ENCODE data around the gene HRH1. TPM values are rescaled to one million over a fixed set of nuclear protein-coding genes. Genes with fewer than 3 reads are reported as not detected.

The HRH1 gene
- total and polyA plus RNA-seq, 12 donors: 0.24 to 6.5 (median 2.2) TPM

- TF ChIP-seq POLR2A (IDR thresholded peaks at IDR 0.05): no peak
- TF ChIP-seq, protein P1, sequence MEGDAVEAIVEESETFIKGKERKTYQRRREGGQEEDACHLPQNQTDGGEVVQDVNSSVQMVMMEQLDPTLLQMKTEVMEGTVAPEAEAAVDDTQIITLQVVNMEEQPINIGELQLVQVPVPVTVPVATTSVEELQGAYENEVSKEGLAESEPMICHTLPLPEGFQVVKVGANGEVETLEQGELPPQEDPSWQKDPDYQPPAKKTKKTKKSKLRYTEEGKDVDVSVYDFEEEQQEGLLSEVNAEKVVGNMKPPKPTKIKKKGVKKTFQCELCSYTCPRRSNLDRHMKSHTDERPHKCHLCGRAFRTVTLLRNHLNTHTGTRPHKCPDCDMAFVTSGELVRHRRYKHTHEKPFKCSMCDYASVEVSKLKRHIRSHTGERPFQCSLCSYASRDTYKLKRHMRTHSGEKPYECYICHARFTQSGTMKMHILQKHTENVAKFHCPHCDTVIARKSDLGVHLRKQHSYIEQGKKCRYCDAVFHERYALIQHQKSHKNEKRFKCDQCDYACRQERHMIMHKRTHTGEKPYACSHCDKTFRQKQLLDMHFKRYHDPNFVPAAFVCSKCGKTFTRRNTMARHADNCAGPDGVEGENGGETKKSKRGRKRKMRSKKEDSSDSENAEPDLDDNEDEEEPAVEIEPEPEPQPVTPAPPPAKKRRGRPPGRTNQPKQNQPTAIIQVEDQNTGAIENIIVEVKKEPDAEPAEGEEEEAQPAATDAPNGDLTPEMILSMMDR (IDR thresholded peaks at IDR 0.05): no peak
- peak in 4 of 7 donors; percentile 16 to 61 (median 30) for DNase-seq
- Histone ChIP-seq H3K9me3 (replicated peaks in 1 of 3) (no peaks in the 10 kb centered on the region), H3K36me3 (replicated peaks in 1 of 2) (peaks cover 0 to 15% of the 10 kb centered on the region in 2 donors), H3K4me3 (no peak overlapping the region), H3K27ac (peak overlapping the region in 4 of 5 donors; percentile 28 to 64 (median 43)), H3K27me3 (no peaks in the 10 kb centered on the region), H3K4me1 (replicated peaks in 1 of 2) (peaks cover 7 to 30% of the 10 kb centered on the region in 2 donors)
- 62 to 73% (median 64%) methylated on average over 5 of the region's 5 CpGs for WGBS, 4 donors
- intact Hi-C loops (cut with DNase I): no loop called here
Observed at GRCh38 chr3:11282250-11283138, 128.2 kb downstream of the HRH1 start.

DNA sequence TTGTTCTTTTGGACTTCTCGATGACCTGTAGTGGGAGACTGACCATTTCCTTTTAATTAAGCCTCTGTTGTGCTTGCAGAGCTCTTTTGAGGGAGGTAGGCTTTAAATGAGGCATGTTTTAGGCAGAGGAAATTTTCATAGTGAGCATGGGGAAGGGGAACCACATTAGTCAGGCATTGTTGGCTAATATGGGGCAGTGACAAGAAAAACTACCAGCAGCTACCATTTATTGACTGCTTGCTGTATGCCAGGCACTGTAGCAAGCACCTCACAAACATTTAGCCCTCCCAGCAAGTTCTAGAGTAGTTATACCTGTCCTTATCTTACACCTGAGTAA is 128.8 kb downstream of the HRH1 start:
- DNase-seq: no peak
- TF ChIP-seq, protein P1 (IDR thresholded peaks at IDR 0.05): no peak
- TF ChIP-seq POLR2A (IDR thresholded peaks at IDR 0.05): no peak
- Histone ChIP-seq H3K4me3 (no peak overlapping the region), H3K36me3 (replicated peaks in 1 of 2) (peaks cover 0 to 12% of the 10 kb centered on the region in 2 donors), H3K27ac (peak overlapping the region in 4 of 5 donors; percentile 28 to 64 (median 43)), H3K27me3 (no peaks in the 10 kb centered on the region), H3K4me1 (replicated peaks in 1 of 2) (peaks cover 13 to 36% of the 10 kb centered on the region in 2 donors), H3K9me3 (replicated peaks in 1 of 3) (no peaks in the 10 kb centered on the region)
- intact Hi-C loops (cut with DNase I): no loop called here
- WGBS, 4 donors: 64 to 93% (median 73%) methylated on average over 1 of the region's 1 CpG

DNA sequence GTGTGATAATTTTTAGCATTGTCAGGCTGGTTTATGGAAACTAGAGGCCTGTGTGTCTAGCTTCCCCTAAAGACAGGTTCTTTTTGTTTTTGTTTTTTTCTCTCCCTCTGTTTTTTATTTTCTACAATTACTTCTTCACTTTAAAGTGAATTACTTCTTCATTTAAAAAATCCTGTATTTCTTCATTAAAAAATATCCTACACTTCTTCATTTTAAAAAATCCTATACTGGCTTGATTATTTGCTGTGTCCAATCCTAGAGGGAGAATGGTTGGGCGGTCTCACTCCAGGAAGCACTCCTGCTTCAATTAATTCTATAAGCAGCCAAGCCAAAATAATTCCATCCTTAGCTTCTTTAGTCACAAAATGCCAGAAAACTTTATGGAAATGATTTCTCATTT is 129.7 kb downstream of the HRH1 start:
- Histone ChIP-seq H3K9me3 (replicated peaks in 1 of 3) (no peaks in the 10 kb centered on the region), H3K27ac (no peak overlapping the region), H3K4me3 (no peak overlapping the region), H3K36me3 (replicated peaks in 1 of 2) (peaks cover 0 to 12% of the 10 kb centered on the region in 2 donors), H3K27me3 (no peaks in the 10 kb centered on the region), H3K4me1 (replicated peaks in 1 of 2) (peaks cover 22 to 45% of the 10 kb centered on the region in 2 donors)
- 96 to 97% (median 96%) methylated on average over 1 of the region's 1 CpG for WGBS, 4 donors
- no peak for TF ChIP-seq POLR2A (IDR thresholded peaks at IDR 0.05)
- TF ChIP-seq, protein P1 (IDR thresholded peaks at IDR 0.05): no peak
- intact Hi-C loops (cut with DNase I): no loop called here
- no peak for DNase-seq

- intact Hi-C loops (cut with DNase I): no loop called here
Observed at GRCh38 chr3:11285471-11285870, 131.2 kb downstream of the HRH1 start.

More at GRCh38 chr3:11285471-11285870, 131.2 kb downstream of the HRH1 start:
- H3K4me3 ChIP-seq: no peak overlapping the region
- H3K27ac ChIP-seq: no peak overlapping the region
- no peaks in the 10 kb centered on the region for H3K9me3 ChIP-seq (replicated peaks in 1 of 3)
- H3K36me3 ChIP-seq (replicated peaks in 1 of 2): peaks cover 0 to 6% of the 10 kb centered on the region in 2 donors
- DNase-seq: no peak
- peaks cover 37 to 60% of the 10 kb centered on the region in 2 donors for H3K4me1 ChIP-seq (replicated peaks in 1 of 2)
- 63 to 71% (median 67%) methylated on average over 2 of the region's 2 CpGs for WGBS, 4 donors
- no peaks in the 10 kb centered on the region for H3K27me3 ChIP-seq
- TF ChIP-seq POLR2A (IDR thresholded peaks at IDR 0.05): no peak
- TF ChIP-seq, protein P1 (IDR thresholded peaks at IDR 0.05): no peak

All from adrenal gland (tissue), 12 donors.